Left lung (tissue), 10 donors: ENCODE data around the gene NRARP. TPM values are rescaled to one million over a fixed set of nuclear protein-coding genes. Genes with fewer than 3 reads are reported as not detected.
A peak's percentile ranks its signal among the peaks of the same experiment; 100 is the strongest.

ENCODE experiments used
- ATAC-seq: fragments of 200-7000 bp; cut with Tn5 transposase; one replicate; pipeline ENCODE4 v1.9.1; 2020; ENCODE audit warnings: moderate library complexity
- DNase-seq, 4 donors: peaks; one replicate each; pipeline ENCODE4 v3.0.0-alpha.2; 2013 to 2020
- H3K27ac ChIP-seq, 2 donors: fragments of 200-600 bp; sonication (generic) in 1 of 2; one replicate each; pipeline versions ENCODE4 v1.5.0 to v1.8.0; 2020 to 2021
- H3K27me3 ChIP-seq, 2 donors: fragments of 200-600 bp; sonication (generic) in 1 of 2; one replicate each; pipeline versions ENCODE4 v1.5.0 to v1.8.0; 2020 to 2021
- H3K36me3 ChIP-seq, 2 donors: fragments of 200-600 bp; sonication (generic) in 1 of 2; one replicate each; pipeline versions ENCODE4 v1.5.0 to v1.8.0; 2020 to 2021
- H3K4me1 ChIP-seq, 2 donors: fragments of 200-600 bp; one replicate each; pipeline ENCODE4 v1.8.0; 2021
- H3K4me3 ChIP-seq, 2 donors: fragments of 200-600 bp; sonication (generic) in 1 of 2; one replicate each; pipeline versions ENCODE4 v1.5.0 to v1.8.0; 2020 to 2021; ENCODE audit warnings: mild to moderate bottlenecking in 1 of 2
- H3K9me3 ChIP-seq, 2 donors: fragments of 200-600 bp; sonication (generic) in 1 of 2; one replicate each; pipeline versions ENCODE4 v1.5.0 to v1.8.0; 2020 to 2021
- intact Hi-C, 2 donors: fragments of 100-400 bp; cut with DNase I; formaldehyde crosslinking; loops; one replicate each; pipeline versions ENCODE4 v1.11.2 to v1.14.2; 2022
- polyA plus RNA-seq, 6 donors: library from polyadenylated mRNA; unstranded; fragments of 120-200 nt; gene quantifications; one replicate each; pipeline ENCODE4 v1.2.1, GENCODE V29; 2013; ENCODE audit not compliant: insufficient read length in 6 of 6
- total RNA-seq, 2 donors: library from RNA; stranded (reverse); fragmentation: NEBNext Ultra II Directional; extraction: Animal tissue kit (Norgen Biotek cat#: 25700); gene quantifications; one replicate each; pipeline ENCODE4 v1.2.1, GENCODE V29; 2021
- TF ChIP-seq, protein P1 (sequence below), 2 donors: fragments of 200-600 bp; sonication (generic) in 1 of 2; IDR thresholded peaks; one replicate each; pipeline versions ENCODE4 v1.5.0 to v1.8.0; 2021; ENCODE audit warnings: antibody characterized with exemption in 2 of 2
- donor health status: DM: no; HTN: yes; CAD: no.
- donor health status: DM: no; HTN: no; CAD: no.

Gene NRARP
- total and polyA plus RNA-seq, 8 donors: 7.0 to 15.2 (median 9.7) TPM

DNA sequence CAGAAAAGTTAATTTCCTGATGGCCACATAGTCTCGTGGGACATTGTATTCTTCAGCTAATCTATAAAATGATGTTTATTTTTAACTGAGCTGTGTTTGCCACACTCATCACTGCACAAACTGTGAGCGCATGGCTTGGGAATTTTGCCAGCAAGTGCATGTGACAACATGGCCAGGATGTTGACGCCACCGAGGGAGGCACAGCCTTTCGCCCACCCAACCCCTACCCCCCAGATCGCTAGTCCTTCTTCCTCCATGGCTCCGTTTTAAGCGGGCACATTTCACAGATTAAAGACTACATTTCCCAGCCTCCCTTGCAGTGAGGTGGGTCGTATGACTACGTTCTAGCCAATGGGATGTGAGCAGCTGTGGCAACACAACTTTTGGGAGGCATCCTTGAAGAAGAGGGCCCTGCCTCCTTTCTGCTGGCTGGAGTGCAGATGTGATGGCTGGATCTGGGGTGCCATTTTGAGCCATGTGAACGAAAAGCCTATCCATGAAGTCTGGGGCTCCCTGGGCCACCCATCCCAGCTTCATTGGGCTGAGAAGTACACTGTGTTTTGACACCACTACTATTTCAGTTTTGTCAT is 7.9 kb downstream of the NRARP start:
- Histone ChIP-seq H3K27ac (peak overlapping the region; percentile 45 to 70), H3K4me3 (peak overlapping the region in 1 of 2 donors; percentile 19), H3K27me3 (peaks cover 6 to 61% of the 10 kb centered on the region in 2 donors), H3K4me1 (peaks cover 5 to 36% of the 10 kb centered on the region in 2 donors), H3K9me3 (peaks cover 0 to 3% of the 10 kb centered on the region in 2 donors), H3K36me3 (no peaks in the 10 kb centered on the region)
- peak in 1 of 4 donors; percentile 74 for DNase-seq
- intact Hi-C loops: no loop called here
- ATAC-seq: peak; percentile 80
- TF ChIP-seq, protein P1, sequence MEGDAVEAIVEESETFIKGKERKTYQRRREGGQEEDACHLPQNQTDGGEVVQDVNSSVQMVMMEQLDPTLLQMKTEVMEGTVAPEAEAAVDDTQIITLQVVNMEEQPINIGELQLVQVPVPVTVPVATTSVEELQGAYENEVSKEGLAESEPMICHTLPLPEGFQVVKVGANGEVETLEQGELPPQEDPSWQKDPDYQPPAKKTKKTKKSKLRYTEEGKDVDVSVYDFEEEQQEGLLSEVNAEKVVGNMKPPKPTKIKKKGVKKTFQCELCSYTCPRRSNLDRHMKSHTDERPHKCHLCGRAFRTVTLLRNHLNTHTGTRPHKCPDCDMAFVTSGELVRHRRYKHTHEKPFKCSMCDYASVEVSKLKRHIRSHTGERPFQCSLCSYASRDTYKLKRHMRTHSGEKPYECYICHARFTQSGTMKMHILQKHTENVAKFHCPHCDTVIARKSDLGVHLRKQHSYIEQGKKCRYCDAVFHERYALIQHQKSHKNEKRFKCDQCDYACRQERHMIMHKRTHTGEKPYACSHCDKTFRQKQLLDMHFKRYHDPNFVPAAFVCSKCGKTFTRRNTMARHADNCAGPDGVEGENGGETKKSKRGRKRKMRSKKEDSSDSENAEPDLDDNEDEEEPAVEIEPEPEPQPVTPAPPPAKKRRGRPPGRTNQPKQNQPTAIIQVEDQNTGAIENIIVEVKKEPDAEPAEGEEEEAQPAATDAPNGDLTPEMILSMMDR (IDR thresholded peaks at IDR 0.05): no peak

GRCh38 chr9:137293482-137294090 is 8.5 kb downstream of the NRARP start:
- Histone ChIP-seq H3K27ac (peak overlapping the region; percentile 45 to 70), H3K4me3 (peak overlapping the region in 1 of 2 donors; percentile 19)
- peak; percentile 51 for ATAC-seq

DNA sequence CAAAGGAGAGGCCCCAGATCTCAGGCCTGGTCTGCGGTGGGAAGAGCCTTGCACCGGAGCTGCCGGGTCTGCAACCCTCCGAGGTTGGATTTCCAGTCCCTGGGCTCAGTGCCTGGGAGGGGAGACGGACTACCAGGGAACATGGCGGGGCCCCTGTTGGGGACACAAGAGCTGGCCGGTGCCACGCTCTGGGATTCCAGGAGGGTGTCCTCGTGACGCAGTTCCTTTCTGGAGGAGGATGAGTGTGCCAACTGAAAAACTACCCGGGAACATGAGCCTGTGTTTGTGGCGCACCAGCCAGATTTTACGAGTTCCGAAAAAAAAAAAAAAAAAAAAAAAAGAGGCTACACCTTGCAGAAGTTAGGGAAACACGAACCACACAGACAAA is 9.0 kb downstream of the NRARP start:
- intact Hi-C loops: no loop called here
- H3K27me3 ChIP-seq: peaks cover 5 to 50% of the 10 kb centered on the region in 2 donors
- peaks cover 5 to 31% of the 10 kb centered on the region in 2 donors for H3K4me1 ChIP-seq
- no peak overlapping the region for H3K4me3 ChIP-seq
- no peak for ATAC-seq
- no peak overlapping the region for H3K27ac ChIP-seq
- TF ChIP-seq, protein P1 (IDR thresholded peaks at IDR 0.05): no peak
- DNase-seq: no peak
- H3K36me3 ChIP-seq: no peaks in the 10 kb centered on the region
- peaks cover 0 to 3% of the 10 kb centered on the region in 2 donors for H3K9me3 ChIP-seq

More at GRCh38 chr9:137293482-137294090, 8.5 kb downstream of the NRARP start:
- intact Hi-C loops: no loop called here
- TF ChIP-seq, protein P1 (IDR thresholded peaks at IDR 0.05): no peak
- DNase-seq: no peak
- Histone ChIP-seq H3K4me1 (peaks cover 5 to 36% of the 10 kb centered on the region in 2 donors), H3K36me3 (no peaks in the 10 kb centered on the region), H3K9me3 (peaks cover 0 to 3% of the 10 kb centered on the region in 2 donors), H3K27me3 (peaks cover 5 to 55% of the 10 kb centered on the region in 2 donors)

GRCh38 chr9:137286975-137287383 is 15.1 kb downstream of the NRARP start:
- ATAC-seq (peak; percentile 92), DNase-seq (no peak)
- Histone ChIP-seq H3K9me3 (no peaks in the 10 kb centered on the region), H3K4me1 (peaks cover 0 to 6% of the 10 kb centered on the region in 2 donors), H3K4me3 (no peak overlapping the region), H3K36me3 (peaks cover 0 to 22% of the 10 kb centered on the region in 2 donors), H3K27ac (no peak overlapping the region), H3K27me3 (no peaks in the 10 kb centered on the region)
- TF ChIP-seq, protein P1 (IDR thresholded peaks at IDR 0.05): peak in 1 of 2 donors; percentile 38
- intact Hi-C loops: no loop called here

DNA sequence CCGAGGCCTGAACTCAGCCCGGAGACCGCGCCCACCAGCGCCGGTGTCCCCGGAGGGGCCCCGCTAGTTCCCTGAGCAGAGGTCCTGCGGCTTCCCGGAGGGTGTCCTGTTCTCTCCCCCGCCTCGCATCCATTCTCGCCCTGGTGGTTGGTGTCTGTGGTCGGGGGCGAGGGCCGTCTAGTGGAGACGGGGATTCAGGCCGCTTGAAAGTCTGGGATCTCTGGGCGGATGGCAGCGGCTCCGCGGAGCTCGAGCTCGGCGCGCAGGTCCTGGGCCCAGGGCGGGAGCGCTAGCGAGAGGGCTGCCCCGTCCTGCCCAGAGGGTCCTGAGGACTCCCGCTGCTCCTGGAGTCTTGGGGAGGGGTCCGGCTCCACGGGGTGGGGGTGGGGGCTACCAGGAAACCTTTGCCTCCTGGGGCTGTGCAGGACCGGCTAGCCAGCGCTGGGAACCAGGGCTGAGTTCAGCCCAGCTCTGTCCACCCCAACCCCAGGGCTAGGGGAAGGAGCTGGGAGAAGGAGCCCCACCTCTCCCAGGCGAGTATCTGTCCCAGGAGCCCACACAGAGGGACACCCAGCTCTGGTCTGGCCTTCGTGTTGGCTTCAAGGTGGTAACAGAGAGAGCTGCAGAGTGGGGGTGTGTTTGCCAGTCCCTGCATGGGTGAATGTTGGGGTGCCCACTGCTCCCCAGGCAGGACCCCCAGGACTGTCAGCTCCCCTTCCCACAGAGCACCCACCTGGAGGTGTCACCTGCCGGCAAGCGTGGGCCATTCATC is 20.5 kb downstream of the NRARP start:
- no peak overlapping the region for H3K27ac ChIP-seq
- intact Hi-C loops: no loop called here
- H3K4me1 ChIP-seq: peaks cover 10 to 53% of the 10 kb centered on the region in 2 donors
- TF ChIP-seq, protein P1 (IDR thresholded peaks at IDR 0.05): no peak
- H3K36me3 ChIP-seq: peaks cover 0 to 55% of the 10 kb centered on the region in 2 donors
- no peak for ATAC-seq
- no peaks in the 10 kb centered on the region for H3K27me3 ChIP-seq
- no peak for DNase-seq
- no peak overlapping the region for H3K4me3 ChIP-seq
- H3K9me3 ChIP-seq: no peaks in the 10 kb centered on the region
